OCI-LY3 (cell line): ENCODE results near the gene MEIOC.

Experiments used
- H2AFZ ChIP-seq: fragments of 200-600, 300-600 bp; shearing (Covaris generic); 2 replicates; pipeline ENCODE4 v1.6.0; 2014; ENCODE audit warnings: antibody characterized with exemption, low read depth, low read length
- H3K27ac ChIP-seq: fragments of 200-600, 300-600 bp; sonication (generic); 2 replicates; pipeline ENCODE4 v1.5.1; 2014; ENCODE audit warnings: mild to moderate bottlenecking, low read length, moderate library complexity, mixed read lengths
- H3K27me3 ChIP-seq: fragments of 200-600, 300-600 bp; sonication (generic); 2 replicates; pipeline ENCODE4 v1.6.1; 2014; ENCODE audit warnings: low read depth, low read length, mixed read lengths
- H3K36me3 ChIP-seq: fragments of 200-600, 300-600 bp; sonication (generic); replicated peaks from 2 replicates; pipeline ENCODE3; 2014; ENCODE audit warnings: low read depth, low read length, mixed read lengths
- H3K4me1 ChIP-seq: fragments of 300-600, 200-600 bp; sonication (generic); 2 replicates; pipeline ENCODE4 v1.6.1; 2014; ENCODE audit warnings: low read length, mixed read lengths
- H3K4me2 ChIP-seq: fragments of 200-600, 300-600 bp; sonication (generic); 2 replicates; pipeline ENCODE4 v1.6.1; 2014; ENCODE audit warnings: low read length, mixed read lengths
- H3K4me3 ChIP-seq: fragments of 300-600, 200-600 bp; sonication (generic); 2 replicates; pipeline ENCODE4 v1.5.1; 2014; ENCODE audit warnings: antibody characterized with exemption, mild to moderate bottlenecking, low read length, moderate library complexity
- H3K79me2 ChIP-seq: fragments of 300-600, 200-600 bp; shearing (Covaris generic); 2 replicates; pipeline ENCODE4 v1.6.1; 2014; ENCODE audit warnings: mild to moderate bottlenecking, low read length, mixed read lengths
- H3K9ac ChIP-seq: fragments of 300-600, 200-600 bp; shearing (Covaris generic); 2 replicates; pipeline ENCODE4 v1.6.0; 2014; ENCODE audit warnings: mild to moderate bottlenecking, low read length, moderate library complexity
- H3K9me3 ChIP-seq: fragments of 200-600, 300-600 bp; shearing (Covaris generic); 2 replicates; pipeline ENCODE4 v1.6.1; 2014; ENCODE audit warnings: low read length, mixed read lengths; ENCODE audit not compliant: insufficient read depth
- H4K20me1 ChIP-seq: fragments of 200-600, 300-600 bp; sonication (generic); 2 replicates; pipeline ENCODE4 v1.6.1; 2016; ENCODE audit warnings: low read length, mixed read lengths; ENCODE audit not compliant: insufficient read depth
- EZH2phosphoT487 ChIP-seq: fragments of 200-600 bp; shearing (Covaris generic); IDR thresholded peaks from 2 replicates; pipeline ENCODE4 v1.6.1; 2018; ENCODE audit warnings: antibody characterized with exemption, mixed run types, low read depth
- TF ChIP-seq, protein P1 (sequence below): fragments of 200-600, 300-600 bp; sonication (generic); IDR thresholded peaks from 2 replicates; pipeline ENCODE4 v1.5.1; 2014; ENCODE audit warnings: antibody characterized with exemption, low read length, low read depth

The MEIOC gene

DNA sequence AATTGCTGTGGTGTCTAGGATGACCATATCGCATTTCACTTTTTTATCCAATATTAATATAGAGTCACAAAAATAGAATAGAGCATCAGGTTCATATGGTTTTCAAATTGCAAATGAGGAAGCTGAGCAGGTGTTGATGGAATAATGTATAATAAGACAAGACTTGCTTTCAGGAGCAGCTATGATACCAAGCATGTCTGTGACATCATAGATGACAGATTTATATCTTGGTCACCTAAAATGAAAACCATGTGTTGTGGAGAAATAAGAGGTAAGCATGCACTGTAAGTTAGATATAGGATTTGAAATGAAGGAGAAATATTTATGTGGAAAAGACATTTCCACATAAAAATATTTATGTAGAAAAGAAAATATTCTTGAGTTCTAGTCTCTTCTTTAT lies 8.6 kb downstream of the MEIOC start:
- no peaks in the 10 kb centered on the region for H3K27me3 ChIP-seq
- H3K4me2 ChIP-seq: no peak overlapping the region
- no peak overlapping the region for H3K9ac ChIP-seq
- TF ChIP-seq, protein P1, sequence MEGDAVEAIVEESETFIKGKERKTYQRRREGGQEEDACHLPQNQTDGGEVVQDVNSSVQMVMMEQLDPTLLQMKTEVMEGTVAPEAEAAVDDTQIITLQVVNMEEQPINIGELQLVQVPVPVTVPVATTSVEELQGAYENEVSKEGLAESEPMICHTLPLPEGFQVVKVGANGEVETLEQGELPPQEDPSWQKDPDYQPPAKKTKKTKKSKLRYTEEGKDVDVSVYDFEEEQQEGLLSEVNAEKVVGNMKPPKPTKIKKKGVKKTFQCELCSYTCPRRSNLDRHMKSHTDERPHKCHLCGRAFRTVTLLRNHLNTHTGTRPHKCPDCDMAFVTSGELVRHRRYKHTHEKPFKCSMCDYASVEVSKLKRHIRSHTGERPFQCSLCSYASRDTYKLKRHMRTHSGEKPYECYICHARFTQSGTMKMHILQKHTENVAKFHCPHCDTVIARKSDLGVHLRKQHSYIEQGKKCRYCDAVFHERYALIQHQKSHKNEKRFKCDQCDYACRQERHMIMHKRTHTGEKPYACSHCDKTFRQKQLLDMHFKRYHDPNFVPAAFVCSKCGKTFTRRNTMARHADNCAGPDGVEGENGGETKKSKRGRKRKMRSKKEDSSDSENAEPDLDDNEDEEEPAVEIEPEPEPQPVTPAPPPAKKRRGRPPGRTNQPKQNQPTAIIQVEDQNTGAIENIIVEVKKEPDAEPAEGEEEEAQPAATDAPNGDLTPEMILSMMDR: no peak
- TF ChIP-seq EZH2phosphoT487: no peak
- H3K27ac ChIP-seq: no peak overlapping the region
- H3K4me3 ChIP-seq: no peak overlapping the region
- no peaks in the 10 kb centered on the region for H3K79me2 ChIP-seq
- H3K4me1 ChIP-seq: no peaks in the 10 kb centered on the region
- H4K20me1 ChIP-seq: no peaks in the 10 kb centered on the region
- H3K36me3 ChIP-seq: no peaks in the 10 kb centered on the region
- no peaks in the 10 kb centered on the region for H3K9me3 ChIP-seq
- no peak overlapping the region for H2AFZ ChIP-seq

GRCh38 chr17:44666006-44666405 lies 9.7 kb downstream of the MEIOC start:
- Histone ChIP-seq H3K9me3 (no peaks in the 10 kb centered on the region), H3K4me2 (no peak overlapping the region)
- no peak for TF ChIP-seq EZH2phosphoT487
- TF ChIP-seq, protein P1: no peak

DNA sequence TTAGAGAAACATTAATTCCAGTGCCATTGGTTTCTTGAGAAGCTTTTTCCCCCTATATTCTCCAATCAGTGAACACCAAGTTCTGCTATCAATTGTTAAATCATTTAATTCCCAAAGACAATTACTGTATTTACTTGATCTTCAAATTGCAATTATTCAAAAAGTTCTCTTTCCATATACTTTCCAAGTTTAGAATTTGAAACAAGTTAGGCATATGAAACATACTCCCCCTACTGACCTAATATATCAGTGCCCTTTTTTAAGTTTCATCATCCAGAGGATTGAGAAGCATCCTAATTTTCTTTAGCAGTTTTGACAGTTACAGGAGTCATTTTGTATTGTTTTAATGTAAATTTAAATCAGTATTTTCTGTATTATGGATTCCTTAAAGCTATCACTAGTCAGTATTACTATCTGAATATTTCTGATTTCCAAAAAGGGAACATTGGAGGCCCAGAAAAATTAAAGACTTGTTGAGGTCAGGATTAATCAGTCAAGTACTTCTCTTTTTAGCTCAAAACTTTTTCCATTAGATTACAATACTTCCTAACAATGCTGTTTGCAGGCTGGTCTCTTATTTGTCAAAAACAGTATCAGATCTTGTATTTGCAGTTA lies 16.3 kb downstream of the MEIOC start:
- H3K4me2 ChIP-seq: no peak overlapping the region
- no peak overlapping the region for H3K9ac ChIP-seq
- H3K4me1 ChIP-seq: no peaks in the 10 kb centered on the region
- H3K27ac ChIP-seq: no peak overlapping the region
- H4K20me1 ChIP-seq: no peaks in the 10 kb centered on the region
- TF ChIP-seq, protein P1: peak; percentile 70
- no peak for TF ChIP-seq EZH2phosphoT487
- H3K36me3 ChIP-seq: peaks cover under 1% of the 10 kb centered on the region
- no peak overlapping the region for H2AFZ ChIP-seq
- no peaks in the 10 kb centered on the region for H3K79me2 ChIP-seq
- no peak overlapping the region for H3K4me3 ChIP-seq
- H3K27me3 ChIP-seq: no peaks in the 10 kb centered on the region
- no peaks in the 10 kb centered on the region for H3K9me3 ChIP-seq

More at GRCh38 chr17:44666006-44666405, 9.7 kb downstream of the MEIOC start:
- H2AFZ ChIP-seq: no peak overlapping the region
- H3K27ac ChIP-seq: no peak overlapping the region
- H4K20me1 ChIP-seq: no peaks in the 10 kb centered on the region
- H3K9ac ChIP-seq: no peak overlapping the region
- H3K27me3 ChIP-seq: no peaks in the 10 kb centered on the region
- no peak overlapping the region for H3K4me3 ChIP-seq
- no peaks in the 10 kb centered on the region for H3K79me2 ChIP-seq
- H3K36me3 ChIP-seq: no peaks in the 10 kb centered on the region
- H3K4me1 ChIP-seq: no peaks in the 10 kb centered on the region

DNA sequence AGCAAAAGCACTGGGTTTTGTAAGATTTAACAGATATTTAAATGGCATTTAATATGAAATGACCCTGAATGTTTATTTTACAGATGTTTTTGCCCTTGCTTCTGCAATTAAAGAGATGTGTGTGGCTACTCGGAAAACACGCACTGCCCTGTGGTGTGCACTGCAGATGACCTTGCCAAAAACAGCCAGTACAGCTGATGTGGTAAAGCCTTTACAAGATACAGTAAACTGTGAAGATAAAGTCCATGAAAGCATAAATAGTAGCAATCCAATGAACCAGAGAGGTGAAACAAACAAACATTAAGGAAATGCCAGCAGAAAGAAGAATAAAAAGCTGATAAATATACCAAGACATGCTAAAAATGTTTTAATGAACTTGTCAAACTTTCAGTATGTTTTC lies 17.6 kb downstream of the MEIOC start:
- Histone ChIP-seq H2AFZ (no peak overlapping the region), H3K4me1 (no peaks in the 10 kb centered on the region), H3K4me2 (no peak overlapping the region), H3K79me2 (no peaks in the 10 kb centered on the region), H3K9ac (no peak overlapping the region), H3K36me3 (peaks cover 6% of the 10 kb centered on the region), H3K27ac (no peak overlapping the region), H3K4me3 (no peak overlapping the region), H4K20me1 (no peaks in the 10 kb centered on the region), H3K27me3 (no peaks in the 10 kb centered on the region), H3K9me3 (no peaks in the 10 kb centered on the region)
- TF ChIP-seq, protein P1: no peak
- TF ChIP-seq EZH2phosphoT487: no peak
